ENCODE results near the gene ATPAF2.

Gene ATPAF2

DNA sequence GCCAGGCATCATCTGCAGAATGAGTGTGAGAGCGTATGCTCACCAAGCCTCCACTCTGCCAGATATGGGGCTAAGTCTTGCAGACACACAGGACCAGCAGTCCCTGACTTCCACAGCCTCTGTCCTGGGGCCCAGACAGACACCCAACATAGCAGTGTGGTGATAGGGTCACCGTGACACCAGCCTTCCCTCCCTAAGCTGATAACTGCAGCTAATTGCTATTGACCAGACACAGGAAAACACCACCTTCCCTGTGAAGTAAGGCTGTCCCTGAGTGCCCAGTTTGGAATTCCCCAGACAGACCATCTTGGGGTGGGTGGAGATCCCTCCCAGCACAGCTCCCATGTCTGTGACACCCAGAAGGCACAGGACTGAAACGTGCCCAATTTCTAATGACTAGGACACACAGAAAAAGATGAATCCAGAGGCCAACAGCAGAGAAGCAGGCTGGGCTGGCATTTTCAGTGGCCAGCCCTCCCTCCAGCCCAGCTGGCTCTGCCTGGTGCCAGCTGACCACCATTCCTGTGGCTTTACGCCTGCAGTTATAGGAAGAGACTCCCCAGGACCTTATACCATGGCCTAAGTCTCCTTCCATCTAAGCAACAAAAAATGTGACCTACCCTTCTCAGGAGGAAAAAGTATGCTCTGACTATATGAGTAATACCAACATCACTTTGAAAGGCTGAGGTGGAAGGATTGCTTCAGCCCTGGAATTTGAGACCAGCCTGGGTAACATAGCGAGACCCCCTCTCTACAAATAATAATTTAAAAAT, 30.3 kb downstream of the ATPAF2 start:
- in situ Hi-C loops (cut with MboI; ENCODE audit: low pct_unique_long_range_greater_than_20kb, low sequenced_read_pairs, unreplicated experiment): no loop called here
- DNase-seq (ENCODE audit: low spot score): no peak
- TF ChIP-seq, protein P1, sequence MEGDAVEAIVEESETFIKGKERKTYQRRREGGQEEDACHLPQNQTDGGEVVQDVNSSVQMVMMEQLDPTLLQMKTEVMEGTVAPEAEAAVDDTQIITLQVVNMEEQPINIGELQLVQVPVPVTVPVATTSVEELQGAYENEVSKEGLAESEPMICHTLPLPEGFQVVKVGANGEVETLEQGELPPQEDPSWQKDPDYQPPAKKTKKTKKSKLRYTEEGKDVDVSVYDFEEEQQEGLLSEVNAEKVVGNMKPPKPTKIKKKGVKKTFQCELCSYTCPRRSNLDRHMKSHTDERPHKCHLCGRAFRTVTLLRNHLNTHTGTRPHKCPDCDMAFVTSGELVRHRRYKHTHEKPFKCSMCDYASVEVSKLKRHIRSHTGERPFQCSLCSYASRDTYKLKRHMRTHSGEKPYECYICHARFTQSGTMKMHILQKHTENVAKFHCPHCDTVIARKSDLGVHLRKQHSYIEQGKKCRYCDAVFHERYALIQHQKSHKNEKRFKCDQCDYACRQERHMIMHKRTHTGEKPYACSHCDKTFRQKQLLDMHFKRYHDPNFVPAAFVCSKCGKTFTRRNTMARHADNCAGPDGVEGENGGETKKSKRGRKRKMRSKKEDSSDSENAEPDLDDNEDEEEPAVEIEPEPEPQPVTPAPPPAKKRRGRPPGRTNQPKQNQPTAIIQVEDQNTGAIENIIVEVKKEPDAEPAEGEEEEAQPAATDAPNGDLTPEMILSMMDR (IDR thresholded peaks at IDR 0.05; ENCODE audit: extremely low read depth, insufficient read depth, missing control alignments): no peak

DNA sequence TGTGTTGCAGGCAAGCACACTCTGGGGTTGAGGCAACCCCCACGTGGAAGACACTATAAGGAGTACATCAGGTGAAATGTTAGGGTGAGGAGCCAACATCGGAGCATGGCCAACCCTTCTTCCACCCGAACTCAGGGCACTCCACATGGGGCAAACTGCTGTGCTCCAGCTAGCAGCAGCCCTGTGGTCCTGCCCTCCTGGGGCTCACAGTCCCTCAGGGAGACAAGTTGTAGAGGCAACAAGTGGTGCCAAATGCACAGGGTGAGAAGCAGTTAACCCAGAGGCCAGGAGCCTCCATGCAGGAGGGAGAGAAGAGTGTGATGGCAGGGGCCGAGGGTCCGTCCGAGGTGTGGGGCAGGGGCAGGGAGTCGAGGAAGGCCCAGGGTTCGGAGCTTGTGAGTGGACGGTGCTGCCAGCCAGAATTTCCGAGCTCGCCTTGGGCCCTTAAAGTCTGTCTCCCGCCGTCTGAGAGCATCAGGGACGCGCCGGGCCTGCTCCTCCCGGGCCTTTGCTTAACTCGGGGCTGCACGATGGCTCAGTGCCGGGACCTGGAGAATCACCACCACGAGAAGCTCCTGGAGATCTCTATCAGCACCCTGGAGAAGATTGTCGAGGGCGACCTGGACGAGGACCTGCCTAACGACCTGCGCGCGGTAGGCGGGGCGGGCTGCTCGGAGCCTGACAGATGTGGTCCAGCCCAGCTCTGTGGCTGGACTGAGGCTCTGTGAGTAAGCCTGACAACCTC, 32.3 kb downstream of the ATPAF2 start:
- in situ Hi-C loops (cut with MboI; ENCODE audit: low pct_unique_long_range_greater_than_20kb, low sequenced_read_pairs, unreplicated experiment): no loop called here
- TF ChIP-seq, protein P1 (IDR thresholded peaks at IDR 0.05; ENCODE audit: extremely low read depth, insufficient read depth, missing control alignments): no peak
- no peak for DNase-seq (ENCODE audit: low spot score)

DNA sequence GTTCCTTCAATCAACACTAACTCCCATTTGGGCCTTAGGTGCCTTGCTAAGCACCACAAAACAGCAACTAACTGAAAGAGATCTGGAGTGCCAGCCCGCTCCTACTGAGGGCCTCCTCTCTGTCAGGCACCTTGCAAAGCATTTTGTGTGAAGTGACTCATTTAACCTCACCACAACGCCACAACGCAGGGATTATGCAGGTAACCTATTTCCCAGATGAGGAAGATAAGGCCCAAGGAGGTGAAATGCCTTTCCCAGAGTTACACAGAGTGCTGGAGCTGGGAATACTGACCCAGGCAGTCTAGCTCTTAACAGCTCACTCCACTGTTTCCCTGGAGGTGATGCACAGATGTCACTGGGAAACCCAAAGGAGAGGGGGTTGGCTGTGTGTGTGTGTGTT, 33.5 kb downstream of the ATPAF2 start:
- in situ Hi-C loops (cut with MboI; ENCODE audit: low pct_unique_long_range_greater_than_20kb, low sequenced_read_pairs, unreplicated experiment): no loop called here
- no peak for DNase-seq (ENCODE audit: low spot score)
- TF ChIP-seq, protein P1 (IDR thresholded peaks at IDR 0.05; ENCODE audit: extremely low read depth, insufficient read depth, missing control alignments): no peak

DNA sequence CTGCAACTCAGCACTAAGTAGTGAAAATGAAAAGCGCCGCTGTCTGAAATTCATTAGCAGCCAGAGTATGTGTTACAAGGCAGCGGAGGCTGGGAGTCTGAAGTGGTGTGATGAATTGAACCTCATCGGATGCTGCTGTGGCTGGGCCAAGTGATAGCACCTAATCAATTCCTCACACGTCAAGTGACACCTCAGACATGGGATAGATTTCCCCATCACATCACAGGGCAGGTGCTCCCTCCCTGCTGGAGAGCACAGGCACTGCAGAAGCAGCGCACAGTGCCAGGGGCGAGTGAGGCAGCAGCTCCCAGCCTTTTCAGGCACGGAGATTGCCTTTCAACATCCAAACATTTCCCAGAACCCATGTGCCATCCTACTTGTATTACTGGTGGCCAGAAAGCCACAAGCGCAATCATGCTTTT, 34.1 kb downstream of the ATPAF2 start:
- DNase-seq (ENCODE audit: low spot score): no peak
- in situ Hi-C loops (cut with MboI; ENCODE audit: low pct_unique_long_range_greater_than_20kb, low sequenced_read_pairs, unreplicated experiment): no loop called here
- TF ChIP-seq, protein P1 (IDR thresholded peaks at IDR 0.05; ENCODE audit: extremely low read depth, insufficient read depth, missing control alignments): no peak

DNA sequence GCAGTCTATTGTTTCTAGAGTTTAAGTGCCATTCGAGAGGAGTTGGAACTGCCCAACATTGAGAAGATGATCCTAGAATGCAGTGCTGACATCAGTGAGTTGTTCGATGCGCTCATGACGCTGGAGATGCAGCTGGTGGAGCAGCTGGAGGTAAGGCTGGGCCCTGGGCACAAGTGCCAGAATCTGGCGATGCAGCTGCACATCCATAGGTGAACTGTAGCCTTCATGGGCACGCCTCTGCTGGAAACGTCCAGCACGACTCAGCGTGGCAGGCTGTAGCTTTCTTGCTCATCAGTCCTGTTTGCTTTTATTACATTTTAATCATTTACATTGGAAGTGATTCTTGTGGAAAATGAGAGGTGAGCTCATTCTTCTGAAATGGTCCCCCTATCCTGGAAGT, 34.6 kb downstream of the ATPAF2 start:
- TF ChIP-seq, protein P1 (IDR thresholded peaks at IDR 0.05; ENCODE audit: extremely low read depth, insufficient read depth, missing control alignments): no peak
- in situ Hi-C loops (cut with MboI; ENCODE audit: low pct_unique_long_range_greater_than_20kb, low sequenced_read_pairs, unreplicated experiment): no loop called here
- no peak for DNase-seq (ENCODE audit: low spot score)

DNA sequence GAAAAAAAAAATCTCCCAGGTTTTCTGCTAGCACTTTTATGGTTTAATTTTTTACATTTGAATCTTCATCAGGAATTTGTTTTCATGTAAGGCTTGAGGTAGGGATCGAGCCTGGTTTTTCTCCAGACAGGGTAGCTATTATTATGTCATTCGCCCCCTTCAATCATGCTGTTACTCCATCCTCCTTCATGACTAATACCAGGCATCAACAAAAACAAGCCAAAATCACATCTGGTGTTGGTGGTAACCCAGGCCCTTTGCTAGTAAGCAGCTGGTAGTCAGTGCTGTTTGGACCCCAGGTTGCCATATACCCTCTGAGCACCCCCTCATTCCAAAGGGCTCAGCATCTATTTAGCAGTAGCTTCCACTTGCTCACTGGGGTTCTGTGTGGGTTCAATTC, 36.8 kb downstream of the ATPAF2 start:
- no peak for DNase-seq (ENCODE audit: low spot score)
- in situ Hi-C loops (cut with MboI; ENCODE audit: low pct_unique_long_range_greater_than_20kb, low sequenced_read_pairs, unreplicated experiment): no loop called here
- TF ChIP-seq, protein P1 (IDR thresholded peaks at IDR 0.05; ENCODE audit: extremely low read depth, insufficient read depth, missing control alignments): no peak
